Left kidney (tissue), 2 donors: ENCODE data around the gene LAMA5. TPM values are rescaled to one million over a fixed set of nuclear protein-coding genes. Genes with fewer than 3 reads are reported as not detected.

ENCODE experiments used
- DNase-seq: peaks from one replicate; pipeline ENCODE4 v3.0.0-alpha.2; 2013
- polyA plus RNA-seq: library from polyadenylated mRNA; unstranded; fragments of 120-200 nt; gene quantifications from one replicate; pipeline ENCODE4 v1.2.1, GENCODE V29; 2013; ENCODE audit not compliant: insufficient read length

LAMA5 gene
- polyA plus RNA-seq, 1 donor = 119 TPM

DNA sequence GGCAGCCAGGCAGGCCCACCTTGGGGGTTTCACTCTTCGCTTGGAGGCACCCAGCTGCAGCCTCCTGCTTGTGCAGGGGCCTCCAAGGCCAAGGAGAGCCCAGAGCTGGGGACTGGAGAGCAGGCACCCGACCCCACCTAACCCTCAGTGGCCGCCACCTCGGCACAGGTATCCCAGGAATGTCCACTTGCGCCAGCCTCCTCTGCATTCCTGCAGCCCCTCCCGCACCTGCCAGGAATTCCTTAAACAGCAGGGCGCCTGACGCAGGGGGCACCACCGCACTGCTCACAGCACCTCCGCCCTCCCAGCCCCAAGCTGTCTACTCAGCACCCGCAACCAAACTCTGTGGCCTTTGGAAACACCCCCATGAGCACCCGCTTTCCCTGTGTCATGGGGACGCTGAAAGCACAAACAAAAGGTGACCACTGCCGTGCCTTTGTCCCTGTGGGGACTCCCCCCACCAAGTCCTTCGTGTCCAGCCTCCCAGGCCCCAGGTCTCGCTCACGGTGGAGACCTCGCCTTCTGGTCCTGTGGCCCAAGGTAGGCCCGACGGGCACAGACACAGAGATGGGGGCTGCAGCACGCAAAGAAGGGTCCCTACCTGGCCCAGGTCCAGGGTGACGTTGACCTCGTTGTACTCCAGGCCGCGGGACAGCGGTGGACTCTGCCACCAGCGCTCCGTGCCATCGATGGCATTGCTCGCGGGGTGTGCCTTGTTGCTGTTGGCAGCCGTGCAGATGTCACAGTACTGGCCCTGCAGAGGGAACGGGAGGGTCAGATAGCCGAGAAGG, 5.1 kb downstream of the LAMA5 start:
- no peak for DNase-seq

DNA sequence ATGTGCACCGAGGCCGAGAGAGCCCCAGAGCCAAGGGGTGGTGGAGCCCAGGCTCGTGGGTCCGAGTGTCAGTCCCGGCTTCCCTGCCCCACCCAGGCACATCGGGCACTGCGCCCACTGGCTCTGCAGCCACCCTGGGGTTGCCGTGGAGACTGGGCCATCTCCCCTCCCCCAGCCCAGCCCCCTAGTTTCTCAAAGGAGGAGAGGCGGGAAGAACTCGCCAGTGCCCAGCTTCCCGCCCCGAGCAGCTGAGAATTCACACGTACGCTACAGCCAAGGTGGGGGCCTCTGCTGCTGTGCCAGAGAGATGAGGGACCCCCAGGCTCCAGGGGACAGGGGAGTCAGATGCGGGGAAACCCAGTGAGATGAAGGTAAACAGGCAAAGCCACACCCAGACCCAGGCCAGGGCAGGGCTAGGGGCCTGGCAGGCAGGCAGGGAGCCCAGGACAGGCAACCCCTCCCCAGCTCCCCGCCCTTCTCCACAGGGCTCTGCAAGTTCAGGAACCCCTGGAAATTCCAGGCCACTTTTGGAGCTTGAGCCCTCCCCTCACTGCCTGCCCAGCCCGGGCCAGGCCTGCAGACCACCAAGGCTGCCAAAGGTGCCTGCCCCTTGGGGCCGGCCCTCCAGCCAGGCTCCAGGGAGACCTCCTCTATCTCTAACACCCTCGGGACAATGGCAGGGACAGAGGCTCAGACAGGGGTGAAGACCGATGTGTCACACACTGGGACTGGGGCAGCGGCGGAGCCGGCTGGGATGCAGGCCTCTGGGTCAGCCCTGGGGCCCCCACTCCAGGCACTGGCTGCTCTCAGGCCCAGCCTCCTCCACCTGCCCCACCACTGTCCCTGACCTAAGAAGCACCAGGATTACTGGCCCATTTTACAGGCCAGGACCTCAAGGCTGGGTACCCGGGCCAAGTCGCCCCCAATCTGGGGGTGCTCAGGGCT, 6.0 kb downstream of the LAMA5 start:
- DNase-seq = no peak

DNA sequence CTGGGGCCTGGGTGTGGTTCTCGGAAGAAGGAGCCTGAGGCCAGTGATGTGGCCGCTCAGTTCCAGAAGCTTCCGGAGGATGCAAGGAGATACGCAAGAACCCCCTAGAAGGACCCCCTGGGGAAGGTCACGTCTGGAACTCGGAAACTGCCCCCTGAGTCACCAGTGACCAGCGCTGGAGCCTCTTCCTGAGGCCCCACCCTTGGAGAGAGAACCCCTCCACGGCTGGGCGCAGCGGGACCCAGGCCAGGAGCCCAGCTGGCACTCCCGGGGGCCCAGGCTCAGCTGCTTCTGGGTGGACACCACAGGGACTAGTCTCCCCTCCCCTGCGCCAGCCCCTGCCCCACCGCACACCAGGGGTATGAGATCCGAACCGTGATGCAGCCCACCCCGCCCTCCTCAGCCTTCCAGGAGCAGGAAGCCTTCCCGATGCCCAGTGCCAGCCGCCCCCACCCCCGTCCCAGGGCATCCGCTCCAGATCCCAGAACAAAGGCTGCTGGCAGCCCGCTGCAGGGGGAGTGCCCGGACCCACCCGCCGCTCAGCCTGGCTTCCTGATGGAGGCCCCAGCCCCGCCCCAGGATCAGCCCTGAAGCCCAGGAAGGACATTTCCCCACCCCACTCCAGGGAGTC, 7.5 kb downstream of the LAMA5 start:
- no peak for DNase-seq

DNA sequence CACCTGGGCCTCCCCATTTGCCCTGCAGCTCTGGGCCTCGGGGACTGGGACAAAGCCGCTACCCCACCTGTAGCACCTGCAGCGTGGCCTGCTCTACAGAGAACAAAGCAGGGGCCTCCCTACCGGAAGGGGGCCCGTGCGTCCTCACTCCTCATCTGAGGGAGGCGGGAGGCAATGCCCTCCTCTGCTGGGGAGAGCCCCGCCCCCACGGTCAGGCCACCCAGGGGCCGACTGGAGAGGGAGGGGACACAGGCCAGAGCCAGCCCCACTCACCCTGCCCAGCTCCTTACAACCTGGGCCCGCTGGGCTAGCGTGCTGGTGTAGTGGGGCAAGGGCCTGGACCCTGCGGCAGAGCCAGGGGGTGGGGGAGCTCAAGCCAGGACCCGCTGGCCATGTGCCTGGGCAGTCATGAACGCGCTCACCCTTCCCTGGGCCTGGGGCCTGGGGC, 8.0 kb downstream of the LAMA5 start:
- DNase-seq = no peak

DNA sequence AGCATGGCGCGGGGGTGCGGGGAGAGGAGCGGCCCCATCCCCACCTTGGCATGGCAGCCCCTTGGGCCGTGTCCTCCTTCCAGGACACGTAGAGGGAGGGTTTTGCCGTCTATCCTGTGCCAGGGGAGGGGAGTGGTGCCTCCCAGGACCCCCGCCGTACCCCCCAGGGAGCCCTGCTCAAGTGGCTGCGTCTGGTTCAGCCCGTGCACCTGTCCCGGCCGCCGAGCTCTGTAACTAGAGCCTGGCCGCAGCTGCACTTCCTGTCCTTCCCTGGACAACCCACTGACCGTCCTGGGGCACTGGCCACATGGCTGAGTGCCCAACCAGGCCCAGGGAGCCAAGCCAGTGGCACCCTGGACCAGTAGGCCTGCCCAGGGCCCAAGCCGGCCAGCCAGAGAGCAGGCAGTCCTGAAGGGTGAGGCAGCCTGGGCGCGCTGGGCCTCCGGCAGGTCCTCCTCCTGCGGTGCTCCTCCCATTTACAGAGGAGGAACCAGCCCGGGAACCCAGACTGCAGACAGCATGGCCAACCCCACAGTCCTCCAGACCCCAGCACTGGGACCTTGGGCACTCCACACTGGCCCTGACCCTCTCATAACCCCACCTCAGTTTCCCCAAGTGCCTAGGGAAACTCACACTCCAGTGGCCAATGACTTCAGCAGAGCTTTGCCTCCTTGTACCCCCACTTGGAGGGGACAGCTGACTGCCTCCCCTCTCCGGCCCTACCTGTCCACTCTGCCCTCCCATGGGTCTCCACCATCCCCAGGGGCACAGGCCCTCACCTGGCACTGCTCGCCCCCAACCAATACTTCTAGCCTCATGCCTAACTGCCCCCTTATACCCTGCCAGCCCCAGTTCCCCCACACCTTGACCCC, 8.7 kb downstream of the LAMA5 start:
- DNase-seq = no peak

DNA sequence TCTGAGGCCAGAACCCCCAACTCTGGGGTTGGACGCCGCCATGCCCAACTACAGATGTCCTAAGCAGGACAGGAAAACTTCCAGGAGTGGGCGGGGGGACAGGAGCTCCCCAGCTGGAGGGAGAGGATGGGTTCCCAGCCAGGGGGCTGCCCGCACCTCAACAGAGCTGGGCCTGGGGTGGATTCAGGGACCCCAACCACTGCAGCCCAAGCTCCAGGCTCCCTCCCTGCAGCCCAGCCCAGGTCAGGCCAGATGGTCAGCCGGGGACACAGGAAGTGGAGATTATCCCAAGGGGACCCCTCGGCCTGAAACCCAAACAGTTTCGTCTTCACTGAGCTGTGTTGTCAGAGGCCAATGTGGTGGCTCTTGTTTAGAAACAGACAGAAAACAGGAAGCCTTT, 9.4 kb downstream of the LAMA5 start:
- no peak for DNase-seq

DNA sequence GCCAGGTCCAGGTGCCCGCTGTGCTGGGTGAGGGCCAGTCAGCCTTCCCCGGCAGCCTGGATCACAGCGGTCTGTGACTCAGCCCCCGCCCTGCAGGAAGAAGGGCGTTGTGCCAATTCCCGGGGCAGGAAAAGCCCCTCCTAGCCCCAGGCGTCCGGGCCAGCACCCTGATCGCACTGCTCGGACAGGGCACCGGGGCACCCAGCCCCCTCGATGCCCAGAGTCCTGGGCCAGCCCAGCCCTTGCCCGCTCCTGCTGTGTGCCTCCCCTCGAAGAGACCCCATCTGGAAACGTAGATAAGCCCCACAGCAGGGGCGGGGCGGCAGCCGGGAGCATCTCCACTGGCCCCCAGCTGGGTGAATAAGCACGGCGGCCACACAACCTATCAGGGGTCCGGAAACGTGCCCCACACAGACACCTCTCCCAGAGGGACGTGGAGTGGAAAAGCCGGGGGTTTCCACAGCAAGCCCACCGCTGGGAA, 9.9 kb downstream of the LAMA5 start:
- no peak for DNase-seq

DNA sequence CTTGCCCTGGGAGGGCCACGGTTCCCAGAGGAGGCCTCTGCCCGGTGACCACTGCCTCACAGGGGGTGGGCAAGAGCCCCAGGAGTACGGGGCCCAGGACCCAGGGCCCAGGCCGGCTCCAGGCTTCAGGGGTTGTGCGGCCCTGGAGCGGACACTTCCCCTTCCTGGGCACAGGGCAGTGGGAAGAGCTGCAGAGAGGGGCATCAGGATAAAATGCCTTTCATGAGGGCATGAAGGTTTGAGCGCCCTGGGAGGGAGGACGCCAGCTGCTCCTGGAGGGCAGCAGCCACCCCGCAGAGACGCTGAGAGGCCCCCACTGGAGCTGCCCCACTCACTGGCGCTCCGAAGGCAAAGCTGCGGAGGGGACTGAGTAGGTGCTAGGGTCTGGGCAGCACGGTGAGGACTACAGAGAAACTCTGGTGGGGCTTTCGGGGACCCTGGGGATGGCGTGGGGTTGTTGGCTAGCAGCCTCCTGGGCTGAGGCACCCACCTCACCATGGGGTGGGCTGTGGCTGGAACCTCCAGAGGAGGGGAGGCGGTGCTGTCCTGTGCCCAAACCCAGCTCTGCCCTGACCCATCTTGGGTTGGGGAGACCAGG, 10.4 kb downstream of the LAMA5 start:
- DNase-seq = no peak

DNA sequence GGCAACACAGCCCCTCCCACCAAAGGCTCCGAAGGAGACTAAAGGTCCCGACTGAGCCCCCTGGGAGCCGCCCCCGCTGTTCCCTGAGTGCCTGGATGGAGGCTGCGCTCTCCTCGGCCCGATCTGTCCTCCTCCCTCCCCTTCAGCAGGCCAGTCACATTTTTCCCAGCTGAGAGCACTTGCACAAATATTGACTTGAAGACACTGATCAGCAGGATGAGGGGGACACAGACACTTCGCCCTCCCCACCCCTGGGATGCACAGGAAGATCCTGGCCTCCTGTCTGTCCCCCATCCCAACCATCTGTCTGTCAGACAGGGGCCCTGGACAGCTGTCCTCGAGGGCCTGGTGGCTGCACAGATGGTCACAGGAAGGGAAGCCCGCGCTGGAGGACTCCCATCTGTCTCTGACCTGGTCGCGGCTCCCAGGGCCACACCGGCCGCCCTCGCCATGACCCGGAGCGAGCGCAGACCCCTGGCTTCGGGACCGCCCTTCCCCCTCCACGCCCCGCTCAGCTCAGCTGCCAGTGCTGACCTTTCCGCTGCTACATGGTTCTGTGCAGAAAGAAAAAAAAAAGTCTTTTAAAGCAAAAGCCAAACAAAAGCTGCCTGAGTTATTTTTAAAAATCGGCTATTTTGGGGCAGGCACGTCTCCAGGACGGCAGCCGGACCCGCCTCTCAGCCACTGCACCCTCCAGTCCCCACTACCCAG, 11.1 kb downstream of the LAMA5 start:
- DNase-seq = no peak

DNA sequence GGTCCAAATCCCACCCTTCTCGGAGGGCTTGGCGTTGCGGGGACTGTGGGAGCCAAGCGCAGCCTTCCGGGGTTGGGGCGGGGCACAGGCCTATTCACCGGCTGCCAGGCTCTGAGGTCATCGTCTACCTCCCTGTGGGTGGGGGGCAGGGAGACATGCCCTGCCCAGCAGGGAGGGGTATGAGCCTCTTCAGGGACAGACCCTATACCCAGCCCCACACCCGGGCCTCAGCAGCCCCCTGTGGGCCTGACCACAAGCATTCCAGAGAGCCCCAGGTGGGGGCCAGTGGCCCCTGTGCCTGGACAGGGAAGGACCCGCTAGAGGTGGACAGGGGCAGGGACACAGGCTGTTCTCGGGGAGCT, 11.6 kb downstream of the LAMA5 start:
- DNase-seq = no peak

DNA sequence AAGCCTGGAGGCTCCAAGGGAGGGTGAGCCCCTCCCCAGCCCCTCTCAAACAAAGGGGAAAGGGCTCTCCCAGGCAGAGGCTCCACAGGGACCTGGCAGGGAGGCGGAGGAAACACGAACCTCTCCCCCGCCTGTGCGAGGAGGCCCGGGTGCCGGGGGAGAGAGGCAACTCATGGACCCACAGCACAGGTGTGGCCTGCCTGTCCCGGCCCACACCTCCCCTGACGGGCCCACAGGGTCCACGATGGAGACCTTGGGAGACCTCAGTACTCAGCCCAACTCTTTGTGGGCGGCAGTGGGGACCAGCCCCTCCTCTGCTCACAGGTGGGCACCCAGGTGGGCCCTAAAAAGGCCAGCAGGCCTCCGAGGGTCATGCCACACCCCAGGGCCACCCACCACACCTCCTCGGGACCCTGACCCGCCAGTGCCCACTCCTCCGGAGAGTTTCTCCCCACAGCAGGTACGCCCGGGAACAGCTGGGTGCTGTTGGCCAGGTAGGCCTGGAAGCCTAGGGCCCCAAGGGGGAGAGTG, 12.2 kb downstream of the LAMA5 start:
- DNase-seq = no peak

DNA sequence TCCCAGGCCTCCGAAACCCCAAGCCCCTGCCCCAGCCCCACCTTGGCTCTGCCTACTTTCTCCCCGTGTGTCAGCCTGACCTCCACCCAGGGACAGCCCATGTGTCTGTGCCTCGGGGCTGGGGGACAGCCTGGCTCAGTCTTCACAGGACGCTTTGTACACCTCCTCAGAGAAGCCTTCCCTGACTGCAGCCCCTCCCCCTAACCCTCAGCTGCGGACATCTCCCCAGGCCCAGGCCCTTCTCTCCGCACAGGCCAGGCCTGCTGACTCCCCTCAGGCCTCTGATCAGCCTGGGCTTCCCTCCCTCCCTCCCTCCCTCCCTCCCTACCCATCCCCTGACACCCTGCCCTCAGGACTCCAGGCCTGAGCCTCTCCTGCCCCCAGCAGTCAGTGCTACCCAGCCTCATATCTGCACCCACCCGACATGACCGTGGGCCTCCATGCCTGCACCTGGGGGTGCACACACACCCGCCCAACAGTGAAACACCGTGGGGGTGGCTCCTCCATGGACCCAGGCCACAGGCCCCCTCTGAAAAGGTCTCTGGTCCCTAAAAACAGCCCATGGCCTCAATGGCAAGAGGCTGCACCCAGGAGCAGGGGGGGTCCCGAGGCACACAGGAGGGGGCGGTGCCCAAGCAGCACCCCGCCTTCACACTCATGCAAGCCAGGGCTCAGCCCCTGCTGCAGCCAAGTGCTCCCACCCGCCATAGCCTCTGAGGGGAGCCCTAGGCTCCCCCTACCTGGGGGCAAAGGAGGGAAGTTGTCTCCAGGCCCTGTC, 12.9 kb downstream of the LAMA5 start:
- DNase-seq = no peak

DNA sequence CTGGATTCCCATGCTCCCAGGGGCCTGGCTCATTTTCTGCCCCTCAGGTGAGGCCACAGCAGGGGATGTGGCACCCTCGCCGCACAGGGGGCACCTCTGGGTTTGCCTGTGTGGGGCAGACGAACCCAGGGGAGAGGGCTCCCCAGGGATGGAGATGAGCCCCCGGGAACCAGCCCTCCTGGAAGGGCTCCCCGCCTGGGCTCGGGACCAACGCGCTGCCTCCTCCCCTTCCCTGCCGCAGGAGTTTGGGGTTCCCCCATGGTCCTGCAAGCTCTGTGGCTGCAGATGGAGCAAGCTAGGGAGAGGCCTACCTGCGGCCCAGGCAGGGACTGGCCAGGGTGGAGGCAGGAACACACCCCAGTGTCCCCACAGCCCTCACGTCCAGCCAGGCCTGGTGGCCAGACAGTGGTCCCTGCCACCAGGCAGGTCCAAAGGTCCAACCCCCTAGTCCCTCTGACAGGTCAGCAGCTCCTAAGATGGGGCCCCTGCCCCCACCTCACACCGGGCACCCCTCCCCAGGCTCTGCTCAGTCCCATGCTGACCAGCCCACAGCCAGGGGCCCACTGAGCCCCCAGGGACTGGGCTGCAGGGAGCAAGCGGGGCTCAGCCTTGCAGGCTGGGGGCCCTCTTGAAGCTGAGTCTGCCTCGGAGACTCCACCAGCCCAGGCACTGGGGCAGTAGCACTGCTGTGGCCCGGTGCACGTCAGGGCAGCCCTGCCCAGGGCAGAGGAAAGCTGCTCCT, 13.7 kb downstream of the LAMA5 start:
- DNase-seq = no peak

DNA sequence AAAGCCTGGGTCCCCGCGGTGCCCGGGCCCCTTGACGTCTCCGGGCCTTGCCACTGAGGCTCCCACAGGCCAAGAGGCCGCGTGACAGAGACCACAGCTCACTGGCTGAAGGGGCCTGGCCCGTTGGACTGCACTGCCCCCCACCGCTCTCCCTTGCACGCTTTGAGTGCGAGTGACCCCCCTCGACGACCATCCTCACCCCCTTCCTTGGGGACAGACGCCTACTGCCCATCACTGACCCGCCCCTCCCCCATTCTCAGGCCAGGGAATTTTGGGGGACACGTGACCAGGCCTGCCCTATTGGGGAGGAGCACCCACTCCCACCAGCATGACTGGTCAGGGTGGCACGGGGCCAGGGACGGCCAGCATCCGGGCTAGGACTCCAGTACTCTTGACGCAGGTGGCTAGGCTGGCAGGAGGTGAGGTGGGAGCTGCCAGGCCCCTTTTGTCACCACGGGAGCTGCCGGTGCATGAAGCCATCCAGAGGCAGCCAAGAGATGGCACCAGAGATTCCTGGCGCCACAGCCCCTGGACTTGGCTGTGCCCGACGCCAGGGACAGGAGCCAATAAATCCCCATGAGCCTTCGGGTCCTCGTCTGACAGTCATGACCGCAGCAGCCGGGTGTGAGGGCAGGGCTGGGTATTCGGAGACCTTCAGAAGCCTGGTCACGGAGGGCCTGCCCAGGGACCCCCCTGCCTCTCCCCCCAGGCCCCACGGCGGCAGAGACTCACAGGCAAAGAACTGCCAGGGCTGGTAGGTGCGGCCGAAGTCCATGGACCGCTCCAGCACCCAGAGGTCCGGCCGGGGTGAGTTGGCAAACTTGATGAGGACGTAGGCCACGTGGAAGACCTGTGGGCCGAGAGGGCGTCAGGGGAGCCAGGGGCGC, 14.5 kb downstream of the LAMA5 start:
- DNase-seq = no peak

DNA sequence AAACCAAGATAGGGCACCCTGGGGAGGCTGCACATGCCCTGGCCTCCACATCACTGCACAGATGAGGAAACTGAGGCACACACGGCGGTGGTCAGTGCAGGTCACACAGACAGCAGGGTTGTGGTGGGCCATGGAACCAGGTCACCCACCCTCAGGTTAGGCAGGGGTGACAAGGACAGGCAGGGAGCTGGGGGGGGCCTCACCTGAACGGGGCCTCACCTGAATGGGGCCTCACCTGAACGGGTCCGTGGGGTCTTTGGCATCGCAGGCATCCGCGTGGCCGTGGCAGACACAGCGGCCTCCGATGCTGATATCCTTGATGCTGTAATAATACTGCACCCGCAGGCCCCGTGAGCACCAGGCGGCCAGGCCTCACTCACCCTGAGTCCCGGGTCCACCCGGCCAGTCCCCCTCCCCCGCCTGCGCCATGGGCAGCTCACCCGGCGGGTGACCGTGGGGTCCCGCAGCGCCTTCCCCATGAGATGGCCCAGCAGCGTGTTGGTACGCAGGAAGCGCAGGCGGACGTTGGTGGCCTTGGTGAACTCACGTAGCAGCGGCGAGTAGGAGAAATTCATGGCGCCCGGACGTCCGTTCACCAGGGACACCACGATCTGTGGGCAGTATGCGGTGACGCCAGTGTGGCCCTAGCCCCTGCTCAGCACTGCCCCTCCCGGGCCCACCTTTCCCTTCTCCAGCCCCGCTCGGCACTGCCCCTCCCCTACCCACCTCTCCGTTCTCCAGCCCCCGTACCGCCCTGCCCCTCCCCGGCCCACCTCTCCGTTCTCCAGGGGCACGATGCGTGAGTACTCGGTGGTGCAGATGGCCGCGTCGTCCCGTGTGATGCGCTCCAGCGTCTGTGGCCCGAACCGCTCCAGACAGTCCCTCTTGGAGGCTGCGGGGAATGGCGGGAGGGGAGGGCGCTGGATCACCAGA, 15.4 kb downstream of the LAMA5 start:
- no peak for DNase-seq

DNA sequence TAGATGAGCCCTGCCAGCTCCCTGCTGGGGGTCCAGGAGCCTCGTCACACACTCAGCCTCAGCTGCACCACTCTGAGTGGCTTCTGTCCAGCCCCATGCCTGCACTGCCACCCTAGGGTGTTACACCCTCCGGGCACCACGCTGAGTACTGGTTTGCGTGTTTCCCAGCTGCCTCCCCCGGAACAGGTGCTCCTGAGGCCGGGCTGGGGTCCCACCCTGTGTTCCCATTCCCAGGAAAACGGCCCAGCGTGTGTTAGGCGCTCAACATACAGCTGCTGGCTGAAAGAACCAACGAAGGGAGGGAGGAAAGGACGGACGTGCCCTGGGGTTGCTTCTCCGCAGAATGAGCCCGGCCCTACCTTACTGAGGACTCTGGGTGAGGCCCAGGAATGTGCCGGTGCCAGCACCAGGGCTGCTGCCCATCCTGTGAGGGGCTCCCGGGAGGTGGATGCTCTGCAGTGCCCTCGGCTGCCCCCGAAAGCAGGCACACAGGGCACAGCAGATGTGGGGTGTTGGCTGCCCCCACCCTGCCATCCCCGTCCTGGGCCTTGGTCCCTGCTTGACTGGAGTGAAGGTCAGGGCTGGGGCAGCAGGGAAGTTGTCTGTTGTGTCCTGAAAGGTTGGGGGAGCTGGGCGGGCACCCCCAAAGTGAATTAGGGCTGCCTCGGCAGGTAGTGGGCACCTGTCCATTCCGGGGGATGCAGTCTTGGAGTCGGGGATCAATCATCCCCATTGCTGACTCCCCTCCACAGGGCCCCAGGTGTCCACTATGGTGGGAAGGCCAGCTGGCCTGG, 16.3 kb downstream of the LAMA5 start:
- DNase-seq = no peak
